B cell (primary cell): ENCODE data around the gene FOSB. TPM values are rescaled to one million over a fixed set of nuclear protein-coding genes. Genes with fewer than 3 reads are reported as not detected.

Experiments used
- ATAC-seq: fragments of 200-7000 bp; cut with Tn5 transposase; one replicate; pipeline ENCODE4 v1.10.0; 2021; ENCODE audit warnings: low read depth, mild to moderate bottlenecking, moderate number of reproducible peaks, moderate library complexity
- CTCF ChIA-PET: fragments of 350-600 bp; sonication (Branson Sonifier 250); formaldehyde crosslinking; loops from one replicate; lab custom pipeline; 2021; ENCODE audit warnings: antibody characterized with exemption, inconsistent platforms; lab: Charles Lee
- POLR2A ChIA-PET: fragments of 350-600 bp; sonication (Branson Sonifier 250); formaldehyde crosslinking; loops from one replicate; lab custom pipeline; 2021; ENCODE audit warnings: antibody characterized with exemption; lab: Charles Lee
- DNase-seq: peaks from one replicate; pipeline ENCODE4 v3.0.0; 2013
- H2AFZ ChIP-seq: 2 replicates; pipeline ENCODE4 v1.6.1; 2012; ENCODE audit warnings: mild to moderate bottlenecking, low read depth, low read length; ENCODE audit not compliant: insufficient read depth, poor library complexity, severe bottlenecking
- H3K27ac ChIP-seq, 2 donors: 1 replicate in 1 of 2; 2 replicates in 1 of 2; pipeline ENCODE4 v1.5.1; 2012 to 2013; ENCODE audit warnings: low read length in 2 of 2, mild to moderate bottlenecking in 2 of 2, moderate library complexity in 1 of 2
- H3K27me3 ChIP-seq, 4 experiments: fragments of 200-600 bp in 1 of 4; sonication (generic) in 1 of 4; replicated peaks in 1 of 4; 1 replicate in 2 of 4; 2 replicates in 2 of 4; pipeline versions ENCODE4 v1.6.1 to v1.7.0; 2013 to 2016; ENCODE audit warnings: low read length in 3 of 4, mild to moderate bottlenecking in 2 of 4, mixed read lengths in 1 of 4, moderate library complexity in 1 of 4; ENCODE audit not compliant: insufficient read depth in 4 of 4, control insufficient read depth in 3 of 4; ENCODE audit errors: control extremely low read depth in 1 of 4
- H3K36me3 ChIP-seq, 2 experiments: replicated peaks in 1 of 2; 1 replicate in 1 of 2; 2 replicates in 1 of 2; pipeline versions ENCODE4 v1.6.1 to v1.7.1; 2013; ENCODE audit warnings: low read length in 1 of 2; ENCODE audit not compliant: insufficient read depth in 2 of 2, control insufficient read depth in 1 of 2; ENCODE audit errors: control extremely low read depth in 1 of 2, extremely low read depth in 1 of 2
- H3K4me1 ChIP-seq, 2 donors: fragments of 200-600 bp in 1 of 2; sonication (generic) in 1 of 2; 1 replicate in 1 of 2; 2 replicates in 1 of 2; pipeline versions ENCODE4 v1.5.1 to v1.6.1; 2013 to 2017; ENCODE audit warnings: low read length in 2 of 2; ENCODE audit not compliant: control insufficient read depth in 2 of 2, insufficient read depth in 2 of 2
- H3K4me2 ChIP-seq: replicated peaks from 2 replicates; pipeline ENCODE3; 2012; ENCODE audit warnings: mild to moderate bottlenecking, low read depth, low read length; ENCODE audit not compliant: poor library complexity, severe bottlenecking
- H3K4me3 ChIP-seq, 5 experiments: fragments of 200-600 bp in 1 of 5; sonication (generic) in 1 of 5; 1 replicate in 3 of 5; 2 replicates in 2 of 5; pipeline versions ENCODE4 v1.5.1 to v1.7.0; 2011 to 2016; ENCODE audit warnings: low read length in 4 of 5, mild to moderate bottlenecking in 4 of 5, low read depth in 2 of 5, control low read depth in 1 of 5, moderate library complexity in 1 of 5; ENCODE audit not compliant: insufficient read depth in 1 of 5; ENCODE audit errors: control extremely low read depth in 1 of 5, extremely low read depth in 1 of 5
- H3K79me2 ChIP-seq: fragments of 200-600 bp; sonication (generic); one replicate; pipeline ENCODE4 v1.6.0; 2016; ENCODE audit warnings: low read length; ENCODE audit not compliant: control insufficient read depth, insufficient read depth
- H3K9ac ChIP-seq: fragments of 200-600 bp; sonication (generic); 2 replicates; pipeline ENCODE4 v1.6.1; 2017; ENCODE audit warnings: mild to moderate bottlenecking, low read length, moderate library complexity
- H3K9me3 ChIP-seq, 3 donors: one replicate each; pipeline versions ENCODE4 v1.6.1 to v1.7.1; 2013; ENCODE audit warnings: low read length in 2 of 3; ENCODE audit not compliant: control insufficient read depth in 2 of 3, insufficient read depth in 1 of 3; ENCODE audit errors: control extremely low read depth in 1 of 3
- H4K20me1 ChIP-seq: 2 replicates; pipeline ENCODE4 v1.6.0; 2012; ENCODE audit warnings: mild to moderate bottlenecking, low read length; ENCODE audit not compliant: insufficient read depth, control insufficient read depth, poor library complexity, severe bottlenecking
- H3K27ac Mint-ChIP-seq: one replicate; pipeline ENCODE4 v1.8.0; 2021; ENCODE audit warnings: mixed read lengths
- H3K27me3 Mint-ChIP-seq: one replicate; pipeline ENCODE4 v1.8.0; 2021; ENCODE audit warnings: mixed read lengths
- H3K4me1 Mint-ChIP-seq: one replicate; pipeline ENCODE4 v1.8.0; 2021; ENCODE audit warnings: mixed read lengths
- H3K4me3 Mint-ChIP-seq: one replicate; pipeline ENCODE4 v1.8.0; 2021; ENCODE audit warnings: mixed read lengths
- H3K9me3 Mint-ChIP-seq: one replicate; pipeline ENCODE4 v1.8.0; 2022; ENCODE audit warnings: mixed read lengths; ENCODE audit not compliant: insufficient read depth
- CTCF ChIP-seq: fragments of 200-600 bp; IDR thresholded peaks from one replicate; pipeline ENCODE4 v1.8.0; 2022; ENCODE audit warnings: antibody characterized with exemption, mild to moderate bottlenecking
- EZH2 ChIP-seq: IDR thresholded peaks from 2 replicates; pipeline ENCODE4 v1.6.1; 2012; ENCODE audit warnings: borderline replicate concordance, low read depth, mild to moderate bottlenecking, moderate library complexity, low read length; ENCODE audit not compliant: insufficient read depth, poor library complexity, severe bottlenecking
- WGBS: methylation state at CpG from one replicate; pipeline ENCODE4 v1.1.5; 2013; ENCODE audit warnings: missing lambda C conversion rate; ENCODE audit not compliant: insufficient coverage; 5-methylcytosine and 5-hydroxymethylcytosine counted together
- intact Hi-C: fragments of 100-400 bp; cut with micrococcal nuclease; formaldehyde crosslinking; loops from one replicate; pipeline ENCODE4 v1.10.0; 2022
- polyA plus RNA-seq: library from polyadenylated mRNA; depleted of rRNA; stranded (reverse); fragments of >200 nt; gene quantifications from 2 replicates; pipeline ENCODE4 v1.2.3, GENCODE V29; 2012
- total RNA-seq, 2 donors: library from RNA; stranded (reverse); fragments of 120-200 nt in 1 of 2; gene quantifications; 1 replicate in 1 of 2; 2 replicates in 1 of 2; pipeline versions ENCODE4 v1.2.3 to v1.2.4, GENCODE V29; 2013 to 2022

Gene FOSB
- total and polyA plus RNA-seq, 2 donors (not counting 1 experiment from before 2014, with no cell fraction given), result 39.6 to 2,860 TPM

GRCh38 chr19:45500918-45501729 is 33.3 kb downstream of the FOSB start:
- H3K9ac ChIP-seq, result no peak overlapping the region
- peak overlapping the region; percentile 51 for H3K27ac Mint-ChIP-seq
- H3K4me3 ChIP-seq, result no peak overlapping the region
- intact Hi-C loops, result no loop called here
- no peak overlapping the region for H2AFZ ChIP-seq
- ATAC-seq (no peak), DNase-seq (no peak)
- no peaks in the 10 kb centered on the region for H3K27me3 Mint-ChIP-seq
- peaks cover 17% of the 10 kb centered on the region for H3K79me2 ChIP-seq
- CTCF ChIA-PET, result interaction anchor here (0.8 to 0.9 kb wide), 2 partner anchors 57 to 141 kb away, joined by 3 read pairs; no protein-coding TSS in a partner anchor
- peaks cover 33 to 51% of the 10 kb centered on the region in 2 donors for H3K4me1 ChIP-seq
- H3K4me1 Mint-ChIP-seq, result peaks cover 54% of the 10 kb centered on the region
- no peak for TF ChIP-seq EZH2
- no peak for TF ChIP-seq CTCF
- H3K27ac ChIP-seq, result no peak overlapping the region
- peaks cover 0 to 9% (median 0%) of the 10 kb centered on the region in 3 donors for H3K9me3 ChIP-seq
- peaks cover 1 to 5% of the 10 kb centered on the region in 2 experiments for H3K36me3 ChIP-seq
- H4K20me1 ChIP-seq, result peaks cover 4% of the 10 kb centered on the region
- 98% methylated on average over 5 of the region's 8 CpGs for WGBS
- H3K4me2 ChIP-seq, result no peak overlapping the region
- H3K4me3 Mint-ChIP-seq, result no peak overlapping the region
- peaks cover 0 to 10% (median 2%) of the 10 kb centered on the region in 4 experiments for H3K27me3 ChIP-seq
- POLR2A ChIA-PET, result interaction anchor here (0.7 kb wide), 1 partner anchor 14 kb away, joined by 3 read pairs; no protein-coding TSS in a partner anchor
- no peaks in the 10 kb centered on the region for H3K9me3 Mint-ChIP-seq

DNA sequence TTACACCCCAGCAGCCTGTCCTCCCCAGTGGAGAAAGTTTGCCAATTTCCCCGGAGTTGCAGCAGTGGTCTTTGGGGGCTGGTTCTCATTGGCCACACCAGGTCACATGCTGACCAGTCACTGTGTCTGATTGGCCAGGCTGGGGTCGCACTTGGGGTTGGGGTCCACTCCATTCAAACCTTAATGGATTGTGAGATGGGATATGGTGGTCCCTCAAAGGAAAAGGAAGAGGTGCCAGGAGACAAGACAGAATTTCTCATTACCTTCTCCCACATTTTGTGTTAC is 33.9 kb downstream of the FOSB start:
- peaks cover 0 to 9% (median 0%) of the 10 kb centered on the region in 3 donors for H3K9me3 ChIP-seq
- intact Hi-C loops, result no loop called here
- H3K4me3 ChIP-seq, result no peak overlapping the region
- peaks cover 29 to 49% of the 10 kb centered on the region in 2 donors for H3K4me1 ChIP-seq
- Mint-ChIP-seq H3K27me3 (no peaks in the 10 kb centered on the region), H3K9me3 (no peaks in the 10 kb centered on the region), H3K27ac (peak overlapping the region; percentile 51), H3K4me1 (peaks cover 55% of the 10 kb centered on the region), H3K4me3 (no peak overlapping the region)
- no peak overlapping the region for H3K4me2 ChIP-seq
- TF ChIP-seq EZH2 (no peak), CTCF (no peak)
- peaks cover 0 to 6% (median 2%) of the 10 kb centered on the region in 4 experiments for H3K27me3 ChIP-seq
- peak overlapping the region in 1 of 2 donors; percentile 22 for H3K27ac ChIP-seq
- no peak overlapping the region for H2AFZ ChIP-seq
- CTCF ChIA-PET, result interaction anchor here (0.8 to 0.9 kb wide), 2 partner anchors 57 to 140 kb away, joined by 3 read pairs; no protein-coding TSS in a partner anchor
- POLR2A ChIA-PET, result interaction anchor here (0.7 kb wide), 1 partner anchor 14 kb away, joined by 3 read pairs; no protein-coding TSS in a partner anchor
- ATAC-seq, result no peak
- DNase-seq, result no peak
- no peak overlapping the region for H3K9ac ChIP-seq
- peaks cover 1 to 5% of the 10 kb centered on the region in 2 experiments for H3K36me3 ChIP-seq
- no peaks in the 10 kb centered on the region for H4K20me1 ChIP-seq
- peaks cover 19% of the 10 kb centered on the region for H3K79me2 ChIP-seq
- WGBS, result 85% methylated on average over 2 of the region's 2 CpGs
